ENCODE measurements around the gene PDHX.

PDHX gene

GRCh38 chr11:35029979-35030682, 113.7 kb downstream of the PDHX start:
- DNase-seq = no peak

DNA sequence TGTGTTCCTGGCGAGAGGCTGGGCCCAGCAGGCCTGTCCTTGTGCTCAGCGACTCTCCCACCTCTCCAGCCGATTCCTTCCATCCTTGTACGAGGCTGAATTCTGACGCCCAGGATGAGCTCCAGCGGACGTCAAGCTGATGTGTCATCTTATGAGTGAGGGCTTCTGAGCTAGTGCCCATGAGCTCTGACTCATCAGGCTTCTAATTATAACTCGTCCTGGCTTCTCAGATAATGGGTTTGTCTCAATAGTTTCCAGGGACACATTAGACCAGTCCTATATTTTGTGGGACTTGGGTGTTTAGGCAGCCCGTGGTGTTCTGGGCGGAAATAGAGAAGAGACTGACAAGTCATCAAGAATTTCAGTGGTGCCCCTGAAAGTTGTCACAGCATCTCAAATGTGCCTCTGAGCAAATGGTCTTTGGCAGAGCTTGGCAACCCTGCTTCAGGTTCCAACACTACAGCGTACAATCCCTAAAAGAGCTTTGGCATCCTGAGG, 114.3 kb downstream of the PDHX start:
- DNase-seq = no peak

DNA sequence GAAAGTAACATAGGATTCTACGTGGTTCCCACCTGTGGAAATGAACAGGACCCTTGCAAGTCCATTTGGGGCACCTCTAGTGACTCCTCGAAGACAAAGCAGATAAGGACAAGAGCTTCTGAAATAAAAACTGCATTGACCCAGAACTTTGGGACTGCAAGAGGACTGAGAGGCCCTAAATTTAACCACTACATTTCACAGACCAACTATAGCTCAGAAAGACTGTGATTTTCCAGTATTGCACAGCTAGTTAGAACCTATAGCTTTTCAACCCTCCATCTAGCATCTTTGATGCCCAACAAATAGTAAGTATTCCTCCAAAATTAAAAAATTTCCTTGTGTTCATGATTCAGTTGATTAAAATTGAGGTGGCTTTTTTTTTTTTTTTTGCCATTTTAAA, 114.9 kb downstream of the PDHX start:
- no peak for DNase-seq

- DNase-seq = no peak
These were observed 115.4 kb downstream of the PDHX start for GRCh38 chr11:35031867-35032266.

DNA sequence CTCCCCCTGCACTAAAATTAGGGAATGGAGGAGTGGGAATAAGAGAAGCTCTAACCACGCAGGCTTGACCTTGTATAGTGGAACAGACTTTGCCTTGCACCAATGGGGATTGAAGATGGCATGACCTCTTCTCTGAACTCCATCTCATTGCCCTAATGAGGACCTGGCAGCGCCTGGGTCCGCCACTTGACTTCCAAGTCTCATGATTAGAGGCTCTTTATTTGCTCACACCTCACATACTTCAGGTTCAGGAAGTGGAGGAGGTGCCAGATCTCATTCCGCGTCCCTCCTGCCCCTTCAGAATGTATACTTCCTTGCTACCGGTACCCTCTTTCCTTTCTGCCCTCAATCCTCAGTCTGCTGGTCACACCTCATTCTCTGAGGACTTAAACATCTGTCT, 116.6 kb downstream of the PDHX start:
- DNase-seq = no peak

GRCh38 chr11:35034401-35034800, 118.0 kb downstream of the PDHX start:
- DNase-seq = no peak

GRCh38 chr11:35035894-35036408, 119.5 kb downstream of the PDHX start:
- DNase-seq = no peak

DNA sequence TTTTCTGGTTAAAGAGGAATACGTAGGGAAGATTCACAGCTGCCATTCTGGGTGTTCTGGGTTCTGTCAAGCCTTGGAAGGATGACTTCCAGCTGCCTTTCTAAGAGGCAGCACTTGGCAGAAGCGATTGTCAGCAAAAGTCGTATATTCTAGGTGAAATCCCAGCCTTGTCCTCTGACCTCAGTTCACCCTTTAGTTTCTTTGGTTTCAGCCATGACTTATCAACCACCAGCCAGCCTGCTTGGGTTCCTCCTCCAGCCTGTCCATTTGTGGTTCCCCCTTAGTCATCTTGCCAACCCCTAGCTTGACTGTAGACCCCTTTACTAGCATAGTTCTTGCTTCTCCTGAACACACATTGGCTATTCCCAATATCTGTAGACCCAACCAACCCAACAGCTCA, 120.2 kb downstream of the PDHX start:
- DNase-seq = no peak

GRCh38 chr11:35038211-35038928, 122.0 kb downstream of the PDHX start:
- DNase-seq = no peak

DNA sequence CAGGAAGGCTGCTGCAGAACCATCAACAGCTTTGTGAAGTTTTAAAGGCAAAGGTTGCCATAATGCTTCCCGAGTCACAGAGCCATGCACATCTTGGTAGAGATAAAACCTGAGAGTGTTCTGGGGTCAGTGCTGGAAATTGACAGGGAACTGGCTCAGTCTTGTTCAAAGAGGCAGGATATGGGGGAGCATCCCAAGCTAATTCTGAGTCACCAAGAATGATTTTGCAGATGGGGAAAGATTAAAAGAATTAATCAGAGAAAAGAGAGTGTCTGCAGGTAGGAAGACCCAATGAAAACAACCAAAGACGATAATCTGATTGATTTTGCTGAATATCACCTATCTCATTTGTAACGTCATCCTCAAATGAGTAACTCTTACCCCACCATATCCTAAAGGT, 122.7 kb downstream of the PDHX start:
- no peak for DNase-seq

GRCh38 chr11:35040221-35040942, 124.0 kb downstream of the PDHX start:
- peak; percentile 49 for DNase-seq

GRCh38 chr11:35041070-35041554, 124.7 kb downstream of the PDHX start:
- no peak for DNase-seq

- DNase-seq = no peak
These were observed 125.8 kb downstream of the PDHX start for GRCh38 chr11:35042224-35042623.

- no peak for DNase-seq
These were observed 126.5 kb downstream of the PDHX start for GRCh38 chr11:35042913-35043312.

- no peak for DNase-seq
These were observed 127.5 kb downstream of the PDHX start for GRCh38 chr11:35043936-35044335.

DNA sequence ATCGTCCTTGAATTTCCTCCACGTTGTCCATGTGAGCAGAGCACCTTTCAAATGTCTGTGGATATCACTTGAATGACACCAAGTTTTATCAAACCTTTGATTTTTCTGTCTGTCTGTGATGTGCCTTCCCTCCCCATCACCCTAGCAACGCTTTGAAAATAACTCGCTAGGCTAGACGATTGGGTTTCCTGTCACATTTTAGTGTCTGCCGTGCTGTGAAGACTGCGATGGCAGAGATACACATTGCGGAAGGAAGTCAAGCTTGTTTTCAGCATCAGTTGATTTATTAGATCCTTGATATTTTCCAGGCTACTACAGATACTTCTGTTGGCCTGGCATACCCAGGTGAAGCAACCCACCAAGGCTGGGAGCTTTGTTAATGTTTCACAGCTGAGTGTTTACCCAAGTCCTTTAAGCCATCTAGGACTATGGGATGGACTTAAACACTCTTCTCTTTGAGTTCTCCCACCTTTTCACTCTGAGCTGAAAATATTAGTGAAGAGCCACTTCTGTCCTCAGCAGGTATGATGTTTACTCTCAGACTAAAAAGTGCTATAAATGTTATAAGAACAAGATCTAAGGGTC, 128.9 kb downstream of the PDHX start:
- DNase-seq = peak; percentile 72

All from activated gamma-delta T cell treated with Interleukin-2 at 50 U/mL for 16 hours (primary cell).